Measurements from ENCODE around the gene KCNQ2.

Gene KCNQ2

GRCh38 chr20:63417097-63417737 is 55.2 kb downstream of the KCNQ2 start:
- no peaks in the 10 kb centered on the region for H3K9me3 Mint-ChIP-seq
- H3K27ac Mint-ChIP-seq: no peak overlapping the region

GRCh38 chr20:63416631-63417030 is 55.8 kb downstream of the KCNQ2 start:
- peaks cover 6% of the 10 kb centered on the region for H3K4me1 Mint-ChIP-seq
- H3K4me3 Mint-ChIP-seq: no peak overlapping the region
- no peaks in the 10 kb centered on the region for H3K9me3 Mint-ChIP-seq
- no peak overlapping the region for H3K27ac Mint-ChIP-seq
- H3K36me3 Mint-ChIP-seq: no peaks in the 10 kb centered on the region
- peaks cover 4% of the 10 kb centered on the region for H3K27me3 Mint-ChIP-seq

More at GRCh38 chr20:63417097-63417737, 55.2 kb downstream of the KCNQ2 start:
- Mint-ChIP-seq H3K4me1 (no peaks in the 10 kb centered on the region), H3K36me3 (no peaks in the 10 kb centered on the region), H3K4me3 (no peak overlapping the region), H3K27me3 (peaks cover 4% of the 10 kb centered on the region)

GRCh38 chr20:63415647-63416391 is 56.6 kb downstream of the KCNQ2 start:
- H3K4me1 Mint-ChIP-seq: peaks cover 7% of the 10 kb centered on the region
- no peak overlapping the region for H3K4me3 Mint-ChIP-seq
- no peaks in the 10 kb centered on the region for H3K36me3 Mint-ChIP-seq
- peaks cover 4% of the 10 kb centered on the region for H3K27me3 Mint-ChIP-seq
- no peaks in the 10 kb centered on the region for H3K9me3 Mint-ChIP-seq
- no peak overlapping the region for H3K27ac Mint-ChIP-seq

- H3K36me3 Mint-ChIP-seq: no peaks in the 10 kb centered on the region
- no peak overlapping the region for H3K4me3 Mint-ChIP-seq
- peaks cover 4% of the 10 kb centered on the region for H3K27me3 Mint-ChIP-seq
- H3K9me3 Mint-ChIP-seq: no peaks in the 10 kb centered on the region
- peaks cover 7% of the 10 kb centered on the region for H3K4me1 Mint-ChIP-seq
- H3K27ac Mint-ChIP-seq: no peak overlapping the region
Observed at GRCh38 chr20:63414720-63415430, 57.6 kb downstream of the KCNQ2 start.

GRCh38 chr20:63413963-63414684 is 58.3 kb downstream of the KCNQ2 start:
- Mint-ChIP-seq H3K4me1 (peaks cover 9% of the 10 kb centered on the region), H3K9me3 (no peaks in the 10 kb centered on the region), H3K4me3 (no peak overlapping the region), H3K27ac (no peak overlapping the region), H3K36me3 (no peaks in the 10 kb centered on the region), H3K27me3 (peaks cover 4% of the 10 kb centered on the region)

- H3K4me3 Mint-ChIP-seq: no peak overlapping the region
- H3K9me3 Mint-ChIP-seq: no peaks in the 10 kb centered on the region
- H3K27me3 Mint-ChIP-seq: peaks cover 3% of the 10 kb centered on the region
- H3K27ac Mint-ChIP-seq: no peak overlapping the region
- H3K36me3 Mint-ChIP-seq: no peaks in the 10 kb centered on the region
- H3K4me1 Mint-ChIP-seq: peaks cover 12% of the 10 kb centered on the region
Observed at GRCh38 chr20:63413323-63413722, 59.1 kb downstream of the KCNQ2 start.

- Mint-ChIP-seq H3K27ac (no peak overlapping the region), H3K9me3 (no peaks in the 10 kb centered on the region), H3K27me3 (peaks cover 3% of the 10 kb centered on the region), H3K4me1 (peaks cover 12% of the 10 kb centered on the region), H3K36me3 (no peaks in the 10 kb centered on the region), H3K4me3 (no peak overlapping the region)
Observed at GRCh38 chr20:63412889-63413288, 59.6 kb downstream of the KCNQ2 start.

- no peak overlapping the region for H3K4me3 Mint-ChIP-seq
- no peaks in the 10 kb centered on the region for H3K9me3 Mint-ChIP-seq
- peak overlapping the region; percentile 59 for H3K27ac Mint-ChIP-seq
- H3K4me1 Mint-ChIP-seq: peaks cover 12% of the 10 kb centered on the region
- H3K27me3 Mint-ChIP-seq: peaks cover 1% of the 10 kb centered on the region
- no peaks in the 10 kb centered on the region for H3K36me3 Mint-ChIP-seq
Observed at GRCh38 chr20:63411898-63412631, 60.4 kb downstream of the KCNQ2 start.

GRCh38 chr20:63411151-63411897 is 61.1 kb downstream of the KCNQ2 start:
- Mint-ChIP-seq H3K4me1 (peaks cover 12% of the 10 kb centered on the region), H3K4me3 (no peak overlapping the region), H3K27me3 (no peaks in the 10 kb centered on the region), H3K36me3 (no peaks in the 10 kb centered on the region), H3K27ac (no peak overlapping the region), H3K9me3 (no peaks in the 10 kb centered on the region)

- Mint-ChIP-seq H3K27me3 (no peaks in the 10 kb centered on the region), H3K4me3 (no peak overlapping the region), H3K4me1 (peaks cover 12% of the 10 kb centered on the region), H3K27ac (no peak overlapping the region), H3K9me3 (no peaks in the 10 kb centered on the region), H3K36me3 (no peaks in the 10 kb centered on the region)
Observed at GRCh38 chr20:63409834-63410435, 62.5 kb downstream of the KCNQ2 start.

GRCh38 chr20:63409066-63409833 is 63.2 kb downstream of the KCNQ2 start:
- H3K36me3 Mint-ChIP-seq: no peaks in the 10 kb centered on the region
- H3K27me3 Mint-ChIP-seq: no peaks in the 10 kb centered on the region
- H3K4me1 Mint-ChIP-seq: peaks cover 12% of the 10 kb centered on the region
- no peak overlapping the region for H3K4me3 Mint-ChIP-seq
- no peaks in the 10 kb centered on the region for H3K9me3 Mint-ChIP-seq
- peak overlapping the region; percentile 46 for H3K27ac Mint-ChIP-seq

- Mint-ChIP-seq H3K27me3 (no peaks in the 10 kb centered on the region), H3K4me3 (no peak overlapping the region), H3K9me3 (no peaks in the 10 kb centered on the region), H3K27ac (peak overlapping the region; percentile 46), H3K36me3 (no peaks in the 10 kb centered on the region), H3K4me1 (peaks cover 12% of the 10 kb centered on the region)
Observed at GRCh38 chr20:63408684-63409046, 63.8 kb downstream of the KCNQ2 start.

- Mint-ChIP-seq H3K4me3 (no peak overlapping the region), H3K36me3 (no peaks in the 10 kb centered on the region), H3K9me3 (no peaks in the 10 kb centered on the region), H3K27ac (no peak overlapping the region), H3K27me3 (no peaks in the 10 kb centered on the region), H3K4me1 (peaks cover 12% of the 10 kb centered on the region)
Observed at GRCh38 chr20:63407928-63408683, 64.3 kb downstream of the KCNQ2 start.

All from activated naive CD4-positive, alpha-beta T cell treated with anti-CD3 and anti-CD28 coated beads, Interleukin-2, amount 50 U/mL, for 24 hours (primary cell).